GM12878 (cell line): Measurements from ENCODE around the gene KLK3. TPM values are rescaled to one million over a fixed set of nuclear protein-coding genes. Genes with fewer than 3 reads are reported as not detected.
A peak's percentile ranks its signal among the peaks of the same experiment; 100 is the strongest.

Source experiments
- ATAC-seq: fragments of 200-7000 bp; cut with Tn5 transposase; 3 replicates; pipeline ENCODE4 v1.9.1; 2020; ENCODE audit warnings: mild to moderate bottlenecking, moderate library complexity
- BruUV-seq: library from RNA; stranded (reverse); fragments of 400-500 nt; replicated peaks from 2 replicates; lab custom pipeline; 2021; lab: Mats Ljungman, UMichigan
- CTCF ChIA-PET: fragments of 300-600 bp; sonication (Branson Sonifier 250); formaldehyde crosslinking; extraction: SDS; loops from one replicate; lab custom pipeline; 2021; ENCODE audit warnings: inconsistent platforms; lab: Yijun Ruan, JAX
- POLR2A ChIA-PET: fragments of 350-600 bp; formaldehyde crosslinking; extraction: SDS; loops from one replicate; lab custom pipeline; 2021; ENCODE audit warnings: inconsistent platforms; lab: Charles Lee
- RAD21 ChIA-PET: fragments of 300-600 bp; sonication (Branson Sonifier 250); formaldehyde crosslinking; loops from one replicate; lab custom pipeline; 2023; ENCODE audit warnings: antibody characterized with exemption; ENCODE audit not compliant: unreplicated experiment; lab: Charles Lee
- SMC1A ChIA-PET: fragments of 300-600 bp; sonication (Branson Sonifier 250); formaldehyde crosslinking; loops from one replicate; lab custom pipeline; 2023; ENCODE audit not compliant: unreplicated experiment, uncharacterized antibody; lab: Charles Lee
- DNase-seq: peaks from one replicate; pipeline ENCODE4 v3.0.0-alpha.2; 2011; ENCODE audit warnings: low read depth, low spot score
- FAIRE-seq: peaks from 3 replicates; lab custom pipeline; 2011; peaks lifted over from hg19 to GRCh38; lab: Jason Lieb, UNC
- H2AFZ ChIP-seq: 2 replicates; pipeline ENCODE4 v1.6.0; 2011; ENCODE audit warnings: low read depth, low read length, control low read depth; ENCODE audit not compliant: control insufficient read depth
- H3K27ac ChIP-seq: 2 replicates; pipeline ENCODE4 v1.5.1; 2011; ENCODE audit warnings: control low read depth; ENCODE audit not compliant: control insufficient read depth, insufficient read depth
- H3K27me3 ChIP-seq, 2 experiments: replicated peaks in 1 of 2; 2 replicates each; pipeline versions ENCODE4 v1.6.0 to v1.6.1; 2011; ENCODE audit warnings: low read length in 1 of 2; ENCODE audit not compliant: control insufficient read depth in 2 of 2, insufficient read depth in 2 of 2
- H3K36me3 ChIP-seq, 2 experiments: 2 replicates each; pipeline ENCODE4 v1.5.1; 2011; ENCODE audit warnings: low read length in 1 of 2; ENCODE audit not compliant: control insufficient read depth in 2 of 2, insufficient read depth in 2 of 2
- H3K4me1 ChIP-seq: 2 replicates; pipeline ENCODE4 v1.6.1; 2011; ENCODE audit warnings: mild to moderate bottlenecking, low read length, moderate library complexity, mixed read lengths; ENCODE audit not compliant: control insufficient read depth, insufficient read depth
- H3K4me2 ChIP-seq: 2 replicates; pipeline ENCODE4 v1.6.0; 2011; ENCODE audit warnings: control low read depth; ENCODE audit not compliant: control insufficient read depth, insufficient read depth
- H3K4me3 ChIP-seq: fragments of 200-600 bp; sonication (generic); 2 replicates; pipeline ENCODE4 v1.5.1; 2016
- H3K79me2 ChIP-seq: 2 replicates; pipeline ENCODE4 v1.6.0; 2011; ENCODE audit warnings: low read length; ENCODE audit not compliant: control insufficient read depth, insufficient read depth
- H3K9ac ChIP-seq: 2 replicates; pipeline ENCODE4 v1.8.0; 2011; ENCODE audit warnings: low read length, control low read depth, mixed read lengths; ENCODE audit not compliant: control insufficient read depth, insufficient read depth
- H3K9me3 ChIP-seq: replicated peaks from 3 replicates; pipeline ENCODE4 v1.5.1; 2011; ENCODE audit warnings: mild to moderate bottlenecking, low read length; ENCODE audit not compliant: control insufficient read depth, insufficient read depth
- H4K20me1 ChIP-seq: 2 replicates; pipeline ENCODE4 v1.6.0; 2011; ENCODE audit not compliant: control insufficient read depth, insufficient read depth
- ATF7 ChIP-seq: fragments of 450-650 bp; IDR thresholded peaks from 2 replicates; pipeline ENCODE4 v1.6.1; 2016; ENCODE audit warnings: low read depth, mild to moderate bottlenecking
- BHLHE40 ChIP-seq, 2 experiments: fragments of 450-650 bp in 1 of 2; IDR thresholded peaks; 2 replicates each; pipeline ENCODE4 v1.6.1; 2011 to 2017; ENCODE audit warnings: low read depth in 2 of 2, borderline replicate concordance in 1 of 2, improper control_type of control experiment in 1 of 2, low read length in 1 of 2, mild to moderate bottlenecking in 1 of 2
- CHD4 ChIP-seq: fragments of 200-600 bp; sonication (generic); IDR thresholded peaks from 2 replicates; pipeline ENCODE4 v1.6.1; 2016; ENCODE audit warnings: mild to moderate bottlenecking
- DPF2 ChIP-seq: fragments of 450-650 bp; IDR thresholded peaks from 2 replicates; pipeline ENCODE4 v1.6.1; 2017; ENCODE audit warnings: mild to moderate bottlenecking
- EED ChIP-seq: sonication (generic); IDR thresholded peaks from 2 replicates; pipeline ENCODE4 v1.6.1; 2016; ENCODE audit warnings: antibody characterized with exemption, low read depth
- FOXM1 ChIP-seq: IDR thresholded peaks from 2 replicates; pipeline ENCODE4 v1.6.1; 2012; ENCODE audit warnings: low read depth, mild to moderate bottlenecking, inconsistent platforms, low read length, moderate library complexity
- HDAC6 ChIP-seq: fragments of 200-600 bp; sonication (generic); IDR thresholded peaks from one replicate; pipeline ENCODE4 v1.8.0; 2017; ENCODE audit warnings: antibody characterized with exemption; ENCODE audit not compliant: unreplicated experiment
- HDGF ChIP-seq: fragments of 450-650 bp; IDR thresholded peaks from 2 replicates; pipeline ENCODE4 v1.6.1; 2016; ENCODE audit warnings: antibody characterized with exemption
- IKZF2 ChIP-seq, 2 experiments: fragments of 450-650 bp; IDR thresholded peaks; 2 replicates each; pipeline ENCODE4 v1.6.1; 2017; ENCODE audit warnings: mild to moderate bottlenecking in 2 of 2, moderate library complexity in 2 of 2
- NBN ChIP-seq: fragments of 450-650 bp; IDR thresholded peaks from 2 replicates; pipeline ENCODE4 v1.6.1; 2016
- NFXL1 ChIP-seq: fragments of 450-650 bp; IDR thresholded peaks from 2 replicates; pipeline ENCODE4 v1.6.1; 2017; ENCODE audit warnings: antibody characterized with exemption, mild to moderate bottlenecking, borderline replicate concordance
- PAX8 ChIP-seq: fragments of 450-650 bp; IDR thresholded peaks from 2 replicates; pipeline ENCODE4 v1.6.1; 2017; ENCODE audit warnings: mild to moderate bottlenecking, moderate library complexity
- SPI1 ChIP-seq: IDR thresholded peaks from 2 replicates; pipeline ENCODE4 v1.6.1; 2011; ENCODE audit warnings: low read depth, mild to moderate bottlenecking, low read length, moderate library complexity, borderline replicate concordance; ENCODE audit not compliant: insufficient read depth
- SREBF2 ChIP-seq: IDR thresholded peaks from 2 replicates; pipeline ENCODE4 v1.6.1; 2012; ENCODE audit warnings: mild to moderate bottlenecking, low read length
- STAT3 ChIP-seq: IDR thresholded peaks from 2 replicates; pipeline ENCODE4 v1.6.1; 2011; ENCODE audit warnings: low read depth, low read length, improper control_type of control experiment
- TCF12 ChIP-seq: IDR thresholded peaks from 2 replicates; pipeline ENCODE4 v1.6.1; 2011; ENCODE audit warnings: low read depth, mild to moderate bottlenecking, low read length
- WGBS: methylation state at CpG from one replicate; pipeline ENCODE4 v1.1.6; 2016; ENCODE audit warnings: low lambda C conversion rate; ENCODE audit not compliant: insufficient replicate concordance, insufficient coverage; ENCODE audit errors: missing lambda C conversion rate; 5-methylcytosine and 5-hydroxymethylcytosine counted together
- in situ Hi-C: fragments of 300-500 bp; cut with MboI; formaldehyde crosslinking; loops from 9 replicates; pipeline ENCODE4 v1.14.3; 2018; ENCODE audit warnings: mixed read lengths
- intact Hi-C: fragments of 100-400 bp; cut with micrococcal nuclease; formaldehyde crosslinking; loops from one replicate; pipeline ENCODE4 v1.14.2; 2022; ENCODE audit not compliant: unreplicated experiment
- polyA plus RNA-seq, 11 experiments: library from polyadenylated mRNA; depleted of rRNA in 4 of 11; unstranded in 6 of 11; stranded (reverse) in 5 of 11; fragments of >200 nt; fragmentation: Nextera tagmentation in 4 of 11; fragmentation: Illumina TruSeq in 1 of 11; extraction: Ambion mirVana in 4 of 11; extraction: Trizol in 1 of 11; gene quantifications; 1 replicate in 1 of 11; 2 replicates in 10 of 11; pipeline versions ENCODE4 v1.2.1 to v1.2.3, GENCODE V29; 2011 to 2016; ENCODE audit warnings: inconsistent platforms in 2 of 11, missing spikeins in 2 of 11, low read depth in 1 of 11
- total RNA-seq, 4 experiments: library from RNA; depleted of rRNA in 3 of 4; stranded (reverse); fragments of >200 nt in 3 of 4; fragmentation: Illumina TruSeq in 1 of 4; extraction: Trizol in 1 of 4; gene quantifications; 2 replicates each; pipeline versions ENCODE4 v1.2.1 to v1.2.3, GENCODE V29; 2013 to 2021
- TF ChIP-seq, protein P1 (sequence below): IDR thresholded peaks from 2 replicates; pipeline ENCODE4 v1.6.1; 2011; ENCODE audit warnings: borderline replicate concordance, low read depth, mild to moderate bottlenecking, moderate library complexity, mixed read lengths, low read length; ENCODE audit not compliant: insufficient read depth; ENCODE audit errors: extremely low read length
- TF ChIP-seq, protein P2 (sequence below): fragments of 450-650 bp; IDR thresholded peaks from 2 replicates; pipeline ENCODE4 v1.6.1; 2016; ENCODE audit warnings: mild to moderate bottlenecking, moderate library complexity, borderline replicate concordance

The KLK3 gene
- total and polyA plus RNA-seq, 10 of the 15 experiments (the other 5 are each of a cell fraction or from before 2014, with no cell fraction given) = 0.31 TPM; not detected in 9

GRCh38 chr19:50875795-50876422, 21.2 kb downstream of the KLK3 start (continued):
- TF ChIP-seq NBN (peak; percentile 93), IKZF2 (IDR thresholded peaks at IDR 0.05) (peak; percentile 59 to 68; a peak in 3 of 4 replicates), PAX8 (peak; percentile 69; the same call in 1 of the 2 replicates), BHLHE40 (IDR thresholded peaks at IDR 0.05; ENCODE audit: borderline replicate concordance in 1 of 2, low read depth in 2 of 2, low read length in 1 of 2) (peak in 1 of 2 experiments; percentile 12; a peak in 1 of 4 replicates), SREBF2 (no peak), ATF7 (0 out of 2 replicates have a peak, but pooled peaks have one; percentile 24), CHD4 (no peak), HDGF (peak; percentile 96), SPI1 (0 out of 2 replicates have a peak, but pooled peaks have one; percentile 14), DPF2 (no peak), TCF12 (no peak)
- TF ChIP-seq, protein P1, sequence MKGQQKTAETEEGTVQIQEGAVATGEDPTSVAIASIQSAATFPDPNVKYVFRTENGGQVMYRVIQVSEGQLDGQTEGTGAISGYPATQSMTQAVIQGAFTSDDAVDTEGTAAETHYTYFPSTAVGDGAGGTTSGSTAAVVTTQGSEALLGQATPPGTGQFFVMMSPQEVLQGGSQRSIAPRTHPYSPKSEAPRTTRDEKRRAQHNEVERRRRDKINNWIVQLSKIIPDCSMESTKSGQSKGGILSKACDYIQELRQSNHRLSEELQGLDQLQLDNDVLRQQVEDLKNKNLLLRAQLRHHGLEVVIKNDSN = no peak

DNA sequence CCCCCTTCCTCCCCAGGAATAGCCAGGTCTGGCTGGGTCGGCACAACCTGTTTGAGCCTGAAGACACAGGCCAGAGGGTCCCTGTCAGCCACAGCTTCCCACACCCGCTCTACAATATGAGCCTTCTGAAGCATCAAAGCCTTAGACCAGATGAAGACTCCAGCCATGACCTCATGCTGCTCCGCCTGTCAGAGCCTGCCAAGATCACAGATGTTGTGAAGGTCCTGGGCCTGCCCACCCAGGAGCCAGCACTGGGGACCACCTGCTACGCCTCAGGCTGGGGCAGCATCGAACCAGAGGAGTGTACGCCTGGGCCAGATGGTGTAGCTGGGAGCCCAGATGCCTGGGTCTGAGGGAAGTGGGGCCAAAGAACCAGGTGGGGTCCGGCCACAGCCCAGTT, 21.7 kb downstream of the KLK3 start:
- ChIA-PET CTCF (interaction anchor here (1.9 kb wide), 1 partner anchor 29 kb away, joined by 6 read pairs; no protein-coding TSS in a partner anchor), POLR2A (no interaction called here), SMC1A (no interaction called here), RAD21 (interaction anchor here (1.2 kb wide), 1 partner anchor 45 kb away, joined by 3 read pairs; no protein-coding TSS in a partner anchor)
- Histone ChIP-seq H3K79me2 (no peaks in the 10 kb centered on the region), H3K4me1 (peaks cover 25% of the 10 kb centered on the region), H3K36me3 (no peaks in the 10 kb centered on the region), H3K27ac (no peak overlapping the region), H4K20me1 (no peaks in the 10 kb centered on the region), H3K9ac (peak overlapping the region; percentile 16; the same call in 1 of the 2 replicates), H3K27me3 (no peaks in the 10 kb centered on the region), H3K9me3 (no peaks in the 10 kb centered on the region), H3K4me3 (no peak overlapping the region), H3K4me2 (peak overlapping the region; percentile 80; the same call in 1 of the 2 replicates), H2AFZ (peak overlapping the region; percentile 94)
- no peak for FAIRE-seq
- in situ Hi-C loops (no loop called here), intact Hi-C loops (no loop called here)
- peak; percentile 18; the same call in 2 of the 3 replicates for ATAC-seq
- 76% methylated on average over 7 of the region's 7 CpGs for WGBS
- BruUV-seq = no TSS peak
- DNase-seq = no peak
- TF ChIP-seq STAT3 (no peak), NFXL1 (no peak), EED (no peak), HDAC6 (no peak), FOXM1 (no peak)
- TF ChIP-seq, protein P2, sequence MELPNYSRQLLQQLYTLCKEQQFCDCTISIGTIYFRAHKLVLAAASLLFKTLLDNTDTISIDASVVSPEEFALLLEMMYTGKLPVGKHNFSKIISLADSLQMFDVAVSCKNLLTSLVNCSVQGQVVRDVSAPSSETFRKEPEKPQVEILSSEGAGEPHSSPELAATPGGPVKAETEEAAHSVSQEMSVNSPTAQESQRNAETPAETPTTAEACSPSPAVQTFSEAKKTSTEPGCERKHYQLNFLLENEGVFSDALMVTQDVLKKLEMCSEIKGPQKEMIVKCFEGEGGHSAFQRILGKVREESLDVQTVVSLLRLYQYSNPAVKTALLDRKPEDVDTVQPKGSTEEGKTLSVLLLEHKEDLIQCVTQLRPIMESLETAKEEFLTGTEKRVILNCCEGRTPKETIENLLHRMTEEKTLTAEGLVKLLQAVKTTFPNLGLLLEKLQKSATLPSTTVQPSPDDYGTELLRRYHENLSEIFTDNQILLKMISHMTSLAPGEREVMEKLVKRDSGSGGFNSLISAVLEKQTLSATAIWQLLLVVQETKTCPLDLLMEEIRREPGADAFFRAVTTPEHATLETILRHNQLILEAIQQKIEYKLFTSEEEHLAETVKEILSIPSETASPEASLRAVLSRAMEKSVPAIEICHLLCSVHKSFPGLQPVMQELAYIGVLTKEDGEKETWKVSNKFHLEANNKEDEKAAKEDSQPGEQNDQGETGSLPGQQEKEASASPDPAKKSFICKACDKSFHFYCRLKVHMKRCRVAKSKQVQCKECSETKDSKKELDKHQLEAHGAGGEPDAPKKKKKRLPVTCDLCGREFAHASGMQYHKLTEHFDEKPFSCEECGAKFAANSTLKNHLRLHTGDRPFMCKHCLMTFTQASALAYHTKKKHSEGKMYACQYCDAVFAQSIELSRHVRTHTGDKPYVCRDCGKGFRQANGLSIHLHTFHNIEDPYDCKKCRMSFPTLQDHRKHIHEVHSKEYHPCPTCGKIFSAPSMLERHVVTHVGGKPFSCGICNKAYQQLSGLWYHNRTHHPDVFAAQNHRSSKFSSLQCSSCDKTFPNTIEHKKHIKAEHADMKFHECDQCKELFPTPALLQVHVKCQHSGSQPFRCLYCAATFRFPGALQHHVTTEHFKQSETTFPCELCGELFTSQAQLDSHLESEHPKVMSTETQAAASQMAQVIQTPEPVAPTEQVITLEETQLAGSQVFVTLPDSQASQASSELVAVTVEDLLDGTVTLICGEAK = no peak
